ENCODE results near the gene STT3B. TPM values are rescaled to one million over a fixed set of nuclear protein-coding genes. Genes with fewer than 3 reads are reported as not detected.
A peak's percentile ranks its signal among the peaks of the same experiment; 100 is the strongest.
"Not testable (repeated sequence)": the region's sequence is repeated elsewhere in the genome, so short reads cannot be mapped to it uniquely, and the experiment has no call there.

STT3B gene
- total RNA-seq, 3 donors from 2014 or later, result 86.0 to 118 (median 94.3) TPM

- no peak for TF ChIP-seq CTCF (IDR thresholded peaks at IDR 0.05)
- no peak for DNase-seq
- Histone ChIP-seq H3K4me1 (ENCODE audit: low read depth) (no peaks in the 10 kb centered on the region), H3K4me3 (no peak overlapping the region), H3K36me3 (ENCODE audit: low read depth) (no peaks in the 10 kb centered on the region), H3K9me3 (no peaks in the 10 kb centered on the region)
- intact Hi-C loops (cut with DNase I, micrococcal nuclease), result no loop called here
- ATAC-seq, result no peak
Measured at GRCh38 chr3:31596176-31596575, 63.5 kb downstream of the STT3B start.

GRCh38 chr3:31600431-31600830 is 67.7 kb downstream of the STT3B start:
- TF ChIP-seq CTCF (IDR thresholded peaks at IDR 0.05), result no peak
- no peaks in the 10 kb centered on the region for H3K36me3 ChIP-seq (ENCODE audit: low read depth)
- H3K9me3 ChIP-seq, result peaks cover 6% of the 10 kb centered on the region
- H3K4me3 ChIP-seq, result no peak overlapping the region
- ATAC-seq (no peak), DNase-seq (no peak)
- intact Hi-C loops (cut with DNase I, micrococcal nuclease), result no loop called here
- H3K4me1 ChIP-seq (ENCODE audit: low read depth), result no peaks in the 10 kb centered on the region

- ATAC-seq; H3K4me3 ChIP-seq; H3K4me1 ChIP-seq (ENCODE audit: low read depth); H3K36me3 ChIP-seq (ENCODE audit: low read depth); intact Hi-C loops (cut with DNase I, micrococcal nuclease); DNase-seq: not testable (repeated sequence)
- H3K9me3 ChIP-seq, result peaks cover 22% of the 10 kb centered on the region
Measured at GRCh38 chr3:31605333-31605732, 72.6 kb downstream of the STT3B start.

GRCh38 chr3:31606453-31606852 is 73.7 kb downstream of the STT3B start:
- H3K9me3 ChIP-seq, result peaks cover 22% of the 10 kb centered on the region
- DNase-seq (no peak), ATAC-seq (no peak)
- H3K36me3 ChIP-seq (ENCODE audit: low read depth), result no peaks in the 10 kb centered on the region
- intact Hi-C loops (cut with DNase I, micrococcal nuclease), result no loop called here
- H3K4me1 ChIP-seq (ENCODE audit: low read depth), result no peaks in the 10 kb centered on the region
- H3K4me3 ChIP-seq, result no peak overlapping the region
- TF ChIP-seq CTCF (IDR thresholded peaks at IDR 0.05), result no peak

GRCh38 chr3:31610700-31611275 is 78.1 kb downstream of the STT3B start:
- ATAC-seq, result peak; percentile 53
- Histone ChIP-seq H3K4me1 (ENCODE audit: low read depth) (peaks cover 5% of the 10 kb centered on the region), H3K4me3 (no peak overlapping the region), H3K9me3 (peaks cover 13% of the 10 kb centered on the region), H3K36me3 (ENCODE audit: low read depth) (no peaks in the 10 kb centered on the region)
- peak in 1 of 3 donors; percentile 58 for DNase-seq
- intact Hi-C loops (cut with DNase I, micrococcal nuclease), result no loop called here
- no peak for TF ChIP-seq CTCF (IDR thresholded peaks at IDR 0.05)

- ATAC-seq (peak; percentile 57), DNase-seq (no peak)
- H3K4me1 ChIP-seq (ENCODE audit: low read depth), result peaks cover 5% of the 10 kb centered on the region
- intact Hi-C loops (cut with DNase I, micrococcal nuclease), result no loop called here
- H3K36me3 ChIP-seq (ENCODE audit: low read depth), result no peaks in the 10 kb centered on the region
- no peaks in the 10 kb centered on the region for H3K9me3 ChIP-seq
- no peak for TF ChIP-seq CTCF (IDR thresholded peaks at IDR 0.05)
- no peak overlapping the region for H3K4me3 ChIP-seq
Measured at GRCh38 chr3:31613177-31613576, 80.5 kb downstream of the STT3B start.

Data from mucosa of descending colon (tissue), 3 donors.